Hepatic stellate cell (primary cell): ENCODE data around the gene NLRC5.

Experiments
- DNase-seq: peaks from one replicate; pipeline ENCODE4 v3.0.0; 2011; ENCODE audit warnings: low spot score

The NLRC5 gene

GRCh38 chr16:56988948-56989945 lies at the start of gene NLRC5:
Gene NLRC5, plus strand, starts transcription at chr16:56989557. Its CDS starts 31,156 bp downstream, at chr16:57020713.
- DNase-seq, result peak; percentile 92

- DNase-seq, result no peak
Measured at GRCh38 chr16:56939801-56940200, 49.6 kb upstream of the NLRC5 start.

GRCh38 chr16:56941092-56941491 lies 48.3 kb upstream of the NLRC5 start:
- DNase-seq, result no peak

GRCh38 chr16:56941856-56942331 lies 47.5 kb upstream of the NLRC5 start:
- DNase-seq, result no peak

- DNase-seq, result no peak
Measured at GRCh38 chr16:56943761-56944375, 45.5 kb upstream of the NLRC5 start.

GRCh38 chr16:56944954-56945839 lies 44.2 kb upstream of the NLRC5 start:
- DNase-seq, result no peak

GRCh38 chr16:56945847-56946527 lies 43.4 kb upstream of the NLRC5 start:
- no peak for DNase-seq

- DNase-seq, result no peak
Measured at GRCh38 chr16:56946767-56947603, 42.4 kb upstream of the NLRC5 start.

GRCh38 chr16:56947604-56947995 lies 41.8 kb upstream of the NLRC5 start:
- DNase-seq, result no peak

- no peak for DNase-seq
Measured at GRCh38 chr16:56948234-56948633, 41.1 kb upstream of the NLRC5 start.

GRCh38 chr16:56950051-56950450 lies 39.3 kb upstream of the NLRC5 start:
- DNase-seq, result no peak

GRCh38 chr16:56950455-56950854 lies 38.9 kb upstream of the NLRC5 start:
- no peak for DNase-seq

GRCh38 chr16:56950881-56951771 lies 38.2 kb upstream of the NLRC5 start:
- peak; percentile 67 for DNase-seq

GRCh38 chr16:56953006-56953405 lies 36.4 kb upstream of the NLRC5 start:
- DNase-seq, result no peak

GRCh38 chr16:56956076-56956475 lies 33.3 kb upstream of the NLRC5 start:
- no peak for DNase-seq

- no peak for DNase-seq
Measured at GRCh38 chr16:56956756-56957155, 32.6 kb upstream of the NLRC5 start.

- DNase-seq, result no peak
Measured at GRCh38 chr16:56960681-56961281, 28.6 kb upstream of the NLRC5 start.

- DNase-seq, result peak; percentile 63
Measured at GRCh38 chr16:56961386-56961785, 28.0 kb upstream of the NLRC5 start.

- DNase-seq, result no peak
Measured at GRCh38 chr16:56961851-56962281, 27.5 kb upstream of the NLRC5 start, which contains the start of gene CETP. Gene CETP, plus strand, starts transcription at chr16:56961950. Its CDS starts 30 bp downstream, at chr16:56961980.
